ENCODE measurements around the gene BMP6. TPM values are rescaled to one million over a fixed set of nuclear protein-coding genes. Genes with fewer than 3 reads are reported as not detected.

Gene BMP6
- total and polyA plus RNA-seq, 10 of the 15 experiments (the other 5 are each of a cell fraction or from before 2014, with no cell fraction given) = 0.02 to 0.15 (median 0.05) TPM; not detected in 5

DNA sequence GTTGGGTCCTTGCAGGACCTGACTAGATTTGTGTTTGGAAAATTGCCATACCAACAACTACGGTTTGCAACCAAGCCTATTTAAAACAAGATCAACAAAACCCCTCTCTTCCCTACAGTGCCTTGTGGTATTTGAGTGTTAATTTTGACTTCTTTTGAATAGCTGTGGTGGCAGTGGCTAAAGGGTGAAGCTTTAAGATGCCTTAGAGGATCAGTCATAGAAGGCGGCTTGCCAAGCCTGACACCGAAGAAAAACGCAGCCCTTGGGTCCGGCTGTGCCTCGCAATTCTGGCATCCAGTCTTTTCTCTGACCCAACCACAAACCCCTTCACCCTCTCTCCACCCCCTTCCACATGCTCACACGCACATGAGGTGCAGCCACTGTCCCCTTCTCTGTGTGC lies 32.6 kb downstream of the BMP6 start:
- no peak overlapping the region for H3K9ac ChIP-seq (ENCODE audit: control insufficient read depth, insufficient read depth, low read length)
- in situ Hi-C loops (cut with MboI) = no loop called here
- FAIRE-seq (no peak), DNase-seq (ENCODE audit: low read depth, low spot score) (no peak), ATAC-seq (no peak)
- BruUV-seq (replicated peaks) = no TSS peak
- H3K4me2 ChIP-seq (ENCODE audit: control insufficient read depth, insufficient read depth) = no peak overlapping the region
- no peaks in the 10 kb centered on the region for H3K79me2 ChIP-seq (ENCODE audit: control insufficient read depth, insufficient read depth, low read length)
- POLR2A ChIA-PET = no interaction called here
- intact Hi-C loops (cut with micrococcal nuclease; ENCODE audit: unreplicated experiment) = no loop called here
- RAD21 ChIA-PET (ENCODE audit: unreplicated experiment) = no interaction called here
- H4K20me1 ChIP-seq (ENCODE audit: control insufficient read depth, insufficient read depth) = no peaks in the 10 kb centered on the region
- no peak overlapping the region for H2AFZ ChIP-seq (ENCODE audit: control insufficient read depth, low read depth, low read length)
- TF ChIP-seq SRF (IDR thresholded peaks at IDR 0.05; ENCODE audit: low read depth in 2 of 2, low read length in 2 of 2) (no peak), CREB1 (IDR thresholded peaks at IDR 0.05; ENCODE audit: low read depth) (no peak), CHD2 (IDR thresholded peaks at IDR 0.05; ENCODE audit: borderline replicate concordance, low read depth, low read length) (no peak), NFYB (IDR thresholded peaks at IDR 0.05; ENCODE audit: insufficient read depth, low read depth, low read length) (no peak), CREM (IDR thresholded peaks at IDR 0.05; ENCODE audit: low read depth) (no peak), RUNX3 (IDR thresholded peaks at IDR 0.05; ENCODE audit: low read length) (no peak), ETV6 (conservative IDR thresholded peaks at IDR 0.05 in 1 of 2, IDR thresholded peaks at IDR 0.05 in 1 of 2; ENCODE audit: borderline replicate concordance in 1 of 2, low read depth in 1 of 2) (no peak), LARP7 (IDR thresholded peaks at IDR 0.05) (no peak), POU2F2 (IDR thresholded peaks at IDR 0.05; ENCODE audit: borderline replicate concordance, low read depth, low read length) (no peak), RAD51 (IDR thresholded peaks at IDR 0.05) (no peak)
- TF ChIP-seq, protein P1, sequence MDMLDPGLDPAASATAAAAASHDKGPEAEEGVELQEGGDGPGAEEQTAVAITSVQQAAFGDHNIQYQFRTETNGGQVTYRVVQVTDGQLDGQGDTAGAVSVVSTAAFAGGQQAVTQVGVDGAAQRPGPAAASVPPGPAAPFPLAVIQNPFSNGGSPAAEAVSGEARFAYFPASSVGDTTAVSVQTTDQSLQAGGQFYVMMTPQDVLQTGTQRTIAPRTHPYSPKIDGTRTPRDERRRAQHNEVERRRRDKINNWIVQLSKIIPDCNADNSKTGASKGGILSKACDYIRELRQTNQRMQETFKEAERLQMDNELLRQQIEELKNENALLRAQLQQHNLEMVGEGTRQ (IDR thresholded peaks at IDR 0.05; ENCODE audit: borderline replicate concordance, low read depth, low read length) = no peak
- TF ChIP-seq, protein P2, sequence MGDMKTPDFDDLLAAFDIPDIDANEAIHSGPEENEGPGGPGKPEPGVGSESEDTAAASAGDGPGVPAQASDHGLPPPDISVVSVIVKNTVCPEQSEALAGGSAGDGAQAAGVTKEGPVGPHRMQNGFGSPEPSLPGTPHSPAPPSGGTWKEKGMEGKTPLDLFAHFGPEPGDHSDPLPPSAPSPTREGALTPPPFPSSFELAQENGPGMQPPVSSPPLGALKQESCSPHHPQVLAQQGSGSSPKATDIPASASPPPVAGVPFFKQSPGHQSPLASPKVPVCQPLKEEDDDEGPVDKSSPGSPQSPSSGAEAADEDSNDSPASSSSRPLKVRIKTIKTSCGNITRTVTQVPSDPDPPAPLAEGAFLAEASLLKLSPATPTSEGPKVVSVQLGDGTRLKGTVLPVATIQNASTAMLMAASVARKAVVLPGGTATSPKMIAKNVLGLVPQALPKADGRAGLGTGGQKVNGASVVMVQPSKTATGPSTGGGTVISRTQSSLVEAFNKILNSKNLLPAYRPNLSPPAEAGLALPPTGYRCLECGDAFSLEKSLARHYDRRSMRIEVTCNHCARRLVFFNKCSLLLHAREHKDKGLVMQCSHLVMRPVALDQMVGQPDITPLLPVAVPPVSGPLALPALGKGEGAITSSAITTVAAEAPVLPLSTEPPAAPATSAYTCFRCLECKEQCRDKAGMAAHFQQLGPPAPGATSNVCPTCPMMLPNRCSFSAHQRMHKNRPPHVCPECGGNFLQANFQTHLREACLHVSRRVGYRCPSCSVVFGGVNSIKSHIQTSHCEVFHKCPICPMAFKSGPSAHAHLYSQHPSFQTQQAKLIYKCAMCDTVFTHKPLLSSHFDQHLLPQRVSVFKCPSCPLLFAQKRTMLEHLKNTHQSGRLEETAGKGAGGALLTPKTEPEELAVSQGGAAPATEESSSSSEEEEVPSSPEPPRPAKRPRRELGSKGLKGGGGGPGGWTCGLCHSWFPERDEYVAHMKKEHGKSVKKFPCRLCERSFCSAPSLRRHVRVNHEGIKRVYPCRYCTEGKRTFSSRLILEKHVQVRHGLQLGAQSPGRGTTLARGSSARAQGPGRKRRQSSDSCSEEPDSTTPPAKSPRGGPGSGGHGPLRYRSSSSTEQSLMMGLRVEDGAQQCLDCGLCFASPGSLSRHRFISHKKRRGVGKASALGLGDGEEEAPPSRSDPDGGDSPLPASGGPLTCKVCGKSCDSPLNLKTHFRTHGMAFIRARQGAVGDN (IDR thresholded peaks at IDR 0.05) = no peak
- H3K27ac ChIP-seq (ENCODE audit: control insufficient read depth, insufficient read depth) = no peak overlapping the region
- H3K36me3 ChIP-seq (ENCODE audit: control insufficient read depth in 2 of 2, insufficient read depth in 2 of 2, low read length in 1 of 2) = no peaks in the 10 kb centered on the region
- SMC1A ChIA-PET (ENCODE audit: uncharacterized antibody, unreplicated experiment) = no interaction called here
- no peaks in the 10 kb centered on the region; the same call in 2 of the 3 replicates for H3K9me3 ChIP-seq (replicated peaks; ENCODE audit: control insufficient read depth, insufficient read depth, low read length)
- WGBS (ENCODE audit: insufficient coverage, insufficient replicate concordance, low lambda C conversion rate, missing lambda C conversion rate) = 60% methylated on average over 7 of the region's 7 CpGs
- H3K4me3 ChIP-seq = no peak overlapping the region
- H3K4me1 ChIP-seq (ENCODE audit: control insufficient read depth, insufficient read depth, low read length) = no peaks in the 10 kb centered on the region
- CTCF ChIA-PET = no interaction called here
- H3K27me3 ChIP-seq (replicated peaks in 1 of 2; ENCODE audit: control insufficient read depth in 2 of 2, insufficient read depth in 2 of 2, low read length in 1 of 2) = no peaks in the 10 kb centered on the region
